ENCODE results near the gene GLT8D2. TPM values are rescaled to one million over a fixed set of nuclear protein-coding genes. Genes with fewer than 3 reads are reported as not detected.

GLT8D2 gene
- total and polyA plus RNA-seq, 2 experiments from 2014 or later = 4.2 to 8.5 TPM

GRCh38 chr12:103962493-103962892, 87.5 kb downstream of the GLT8D2 start (continued):
- no peak for TF ChIP-seq CTCF (conservative IDR thresholded peaks at IDR 0.05; ENCODE audit: low read depth in 2 of 2)
- TF ChIP-seq POLR2AphosphoS5 (IDR thresholded peaks at IDR 0.05; ENCODE audit: low read depth) = no peak
- no peak for TF ChIP-seq CREB1 (CRISPR knock-in tag; IDR thresholded peaks at IDR 0.05; ENCODE audit: low read depth)
- TF ChIP-seq EZH2phosphoT487 (IDR thresholded peaks at IDR 0.05; ENCODE audit: unreplicated experiment) = no peak

- no peak overlapping the region for H3K4me2 ChIP-seq
- Mint-ChIP-seq H3K4me3 (no peak overlapping the region), H3K27me3 (ENCODE audit: insufficient read depth, low read depth, poor library complexity) (peaks cover 18% of the 10 kb centered on the region), H3K36me3 (ENCODE audit: low read depth) (peaks cover 6% of the 10 kb centered on the region), H3K27ac (no peak overlapping the region), H3K4me1 (peaks cover 11% of the 10 kb centered on the region), H3K9me3 (no peaks in the 10 kb centered on the region)
- no peaks in the 10 kb centered on the region for H3K27me3 ChIP-seq (ENCODE audit: insufficient read depth)
- H3K27ac ChIP-seq (ENCODE audit: low read depth) = no peak overlapping the region
- H3K36me3 ChIP-seq (ENCODE audit: insufficient read depth) = no peaks in the 10 kb centered on the region
- H2AFZ ChIP-seq = no peak overlapping the region
- peaks cover 11% of the 10 kb centered on the region for H3K4me1 ChIP-seq (ENCODE audit: insufficient read depth)
- no peak for TF ChIP-seq CREB1 (CRISPR knock-in tag; IDR thresholded peaks at IDR 0.05; ENCODE audit: low read depth)
- TF ChIP-seq POLR2AphosphoS5 (IDR thresholded peaks at IDR 0.05; ENCODE audit: low read depth) = no peak
- DNase-seq (ENCODE audit: low spot score) (no peak), ATAC-seq (no peak)
- H3K79me2 ChIP-seq (replicated peaks; ENCODE audit: insufficient read depth) = peaks cover 35% of the 10 kb centered on the region
- no peaks in the 10 kb centered on the region for H3K9me2 ChIP-seq (ENCODE audit: insufficient read depth)
- peaks cover 4% of the 10 kb centered on the region; the same call in 1 of the 2 replicates for H3F3A ChIP-seq (replicated peaks; ENCODE audit: low read depth)
- no peak overlapping the region for H3K4me3 ChIP-seq
- no peaks in the 10 kb centered on the region for H4K20me1 ChIP-seq (replicated peaks; ENCODE audit: insufficient read depth)
Measured at GRCh38 chr12:103960616-103961227, 89.3 kb downstream of the GLT8D2 start.

- H2AFZ ChIP-seq = no peak overlapping the region
- peaks cover 9% of the 10 kb centered on the region for H3K4me1 ChIP-seq (ENCODE audit: insufficient read depth)
- Mint-ChIP-seq H3K27ac (no peak overlapping the region; the same call in 1 of the 2 replicates), H3K4me1 (peaks cover 15% of the 10 kb centered on the region), H3K27me3 (ENCODE audit: insufficient read depth, low read depth, poor library complexity) (peaks cover 13% of the 10 kb centered on the region), H3K4me3 (peak overlapping the region; percentile 38; the same call in 2 of the 3 replicates), H3K36me3 (ENCODE audit: low read depth) (peaks cover 6% of the 10 kb centered on the region), H3K9me3 (no peaks in the 10 kb centered on the region)
- DNase-seq (ENCODE audit: low spot score) = no peak
- H3K4me3 ChIP-seq = no peak overlapping the region
- no peaks in the 10 kb centered on the region for H3K27me3 ChIP-seq (ENCODE audit: insufficient read depth)
- peaks cover 3% of the 10 kb centered on the region; the same call in 1 of the 2 replicates for H3F3A ChIP-seq (replicated peaks; ENCODE audit: low read depth)
- H3K4me2 ChIP-seq = no peak overlapping the region
- H4K20me1 ChIP-seq (replicated peaks; ENCODE audit: insufficient read depth) = no peaks in the 10 kb centered on the region
- peaks cover 37% of the 10 kb centered on the region for H3K79me2 ChIP-seq (replicated peaks; ENCODE audit: insufficient read depth)
- no peaks in the 10 kb centered on the region for H3K9me2 ChIP-seq (ENCODE audit: insufficient read depth)
- peaks cover 3% of the 10 kb centered on the region; the same call in 1 of the 2 replicates for H3K36me3 ChIP-seq (ENCODE audit: insufficient read depth)
- no peak overlapping the region for H3K27ac ChIP-seq (ENCODE audit: low read depth)
- ATAC-seq = no peak
- no peak for TF ChIP-seq EZH2phosphoT487 (IDR thresholded peaks at IDR 0.05; ENCODE audit: unreplicated experiment)
- TF ChIP-seq POLR2AphosphoS5 (IDR thresholded peaks at IDR 0.05; ENCODE audit: low read depth) = no peak
- TF ChIP-seq NANOG (IDR thresholded peaks at IDR 0.05; ENCODE audit: borderline replicate concordance) = no peak
- TF ChIP-seq REST (IDR thresholded peaks at IDR 0.05; ENCODE audit: unreplicated experiment) = no peak
- TF ChIP-seq ZNF462 (CRISPR knock-in tag; IDR thresholded peaks at IDR 0.05) = no peak
Measured at GRCh38 chr12:103958621-103959020, 91.4 kb downstream of the GLT8D2 start.
